Liver (tissue), 3 donors: Measurements from ENCODE around the gene MYO16.

Experiments used
- ATF3 ChIP-seq: IDR thresholded peaks from 2 replicates; pipeline ENCODE4 v1.6.1; 2016; ENCODE audit warnings: antibody characterized with exemption
- CTCF ChIP-seq: fragments of 150-350 bp; IDR thresholded peaks from 2 replicates; pipeline ENCODE4 v1.5.1; 2017; ENCODE audit warnings: improper control_type of control experiment, low read depth, low read length; ENCODE audit not compliant: missing input control
- FOXA1 ChIP-seq: IDR thresholded peaks from 2 replicates; pipeline ENCODE4 v1.6.1; 2016; ENCODE audit warnings: antibody characterized with exemption
- MAX ChIP-seq: IDR thresholded peaks from 2 replicates; pipeline ENCODE4 v1.6.1; 2016; ENCODE audit warnings: antibody characterized with exemption
- RAD21 ChIP-seq, 2 donors: IDR thresholded peaks; 2 replicates each; pipeline ENCODE4 v1.6.1; 2016; ENCODE audit warnings: antibody characterized with exemption in 2 of 2, mild to moderate bottlenecking in 2 of 2
- REST ChIP-seq: IDR thresholded peaks from 2 replicates; pipeline ENCODE4 v1.6.1; 2016; ENCODE audit warnings: antibody characterized with exemption, mild to moderate bottlenecking
- ZBTB33 ChIP-seq: IDR thresholded peaks from 2 replicates; pipeline ENCODE4 v1.6.1; 2016; ENCODE audit warnings: antibody characterized with exemption
- donor health status: healthy.
- donor health status: healthy.

- TF ChIP-seq ZBTB33 (no peak), FOXA1 (no peak), ATF3 (no peak), CTCF (no peak), MAX (no peak), RAD21 (IDR thresholded peaks at IDR 0.05) (no peak), REST (no peak)
These were observed 292.7 kb downstream of the MYO16 start for GRCh38 chr13:108922108-108922507.
